Measurements from ENCODE around the gene GADD45A.

DNA sequence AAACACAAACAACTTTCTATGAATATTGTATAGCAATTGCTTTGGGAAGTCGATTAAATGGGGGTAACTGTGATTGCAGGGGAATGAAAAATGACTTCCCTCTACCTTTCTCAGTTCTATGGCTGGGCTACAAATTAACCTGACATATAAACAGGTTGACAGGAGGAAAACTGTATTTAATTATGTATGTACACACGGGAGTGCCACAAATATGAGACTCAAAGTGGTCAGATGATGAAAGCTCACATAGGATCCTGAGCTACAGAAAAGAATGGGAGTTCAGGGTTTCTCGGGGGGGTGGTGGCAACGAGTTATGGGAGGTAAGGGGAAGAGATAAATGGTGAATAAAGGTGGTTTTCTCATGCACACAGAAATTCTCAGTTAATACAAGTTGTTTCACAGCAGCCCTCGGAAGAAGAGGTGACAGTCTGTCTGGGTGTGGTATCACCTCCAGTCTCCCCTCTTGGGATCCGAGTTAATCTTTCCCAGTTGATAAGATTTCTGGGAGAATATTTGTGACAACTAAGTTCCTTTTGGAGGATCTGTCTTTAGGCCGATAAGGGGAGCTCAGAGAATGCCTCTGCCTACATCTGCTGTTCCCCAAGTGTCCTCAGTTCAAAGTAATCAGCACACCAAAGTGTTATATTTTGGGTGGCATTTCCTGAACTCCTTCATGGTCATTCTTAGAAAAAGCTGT, 26.3 kb downstream of the GADD45A start:
- TF ChIP-seq EZH2 (IDR thresholded peaks at IDR 0.05; ENCODE audit: low read length, missing control alignments), result no peak
- TF ChIP-seq, protein P1, sequence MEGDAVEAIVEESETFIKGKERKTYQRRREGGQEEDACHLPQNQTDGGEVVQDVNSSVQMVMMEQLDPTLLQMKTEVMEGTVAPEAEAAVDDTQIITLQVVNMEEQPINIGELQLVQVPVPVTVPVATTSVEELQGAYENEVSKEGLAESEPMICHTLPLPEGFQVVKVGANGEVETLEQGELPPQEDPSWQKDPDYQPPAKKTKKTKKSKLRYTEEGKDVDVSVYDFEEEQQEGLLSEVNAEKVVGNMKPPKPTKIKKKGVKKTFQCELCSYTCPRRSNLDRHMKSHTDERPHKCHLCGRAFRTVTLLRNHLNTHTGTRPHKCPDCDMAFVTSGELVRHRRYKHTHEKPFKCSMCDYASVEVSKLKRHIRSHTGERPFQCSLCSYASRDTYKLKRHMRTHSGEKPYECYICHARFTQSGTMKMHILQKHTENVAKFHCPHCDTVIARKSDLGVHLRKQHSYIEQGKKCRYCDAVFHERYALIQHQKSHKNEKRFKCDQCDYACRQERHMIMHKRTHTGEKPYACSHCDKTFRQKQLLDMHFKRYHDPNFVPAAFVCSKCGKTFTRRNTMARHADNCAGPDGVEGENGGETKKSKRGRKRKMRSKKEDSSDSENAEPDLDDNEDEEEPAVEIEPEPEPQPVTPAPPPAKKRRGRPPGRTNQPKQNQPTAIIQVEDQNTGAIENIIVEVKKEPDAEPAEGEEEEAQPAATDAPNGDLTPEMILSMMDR (conservative IDR thresholded peaks at IDR 0.05 in 1 of 2, IDR thresholded peaks at IDR 0.05 in 1 of 2; ENCODE audit: low read depth in 1 of 2, low read length in 2 of 2), result no peak

All from fibroblast of lung (primary cell).